GM21526 (cell line): ENCODE measurements around the gene FSIP2.
A peak's percentile ranks its signal among the peaks of the same experiment; 100 is the strongest.

Experiments
- ATAC-seq: cut with Tn5 transposase; IDR thresholded peaks from one replicate; pipeline ENCODE4 v1.9.1; 2021; ENCODE audit warnings: moderate library complexity; ENCODE audit not compliant: unreplicated experiment, low FRiP score

FSIP2 gene

GRCh38 chr2:185738679-185739472, at the start of gene FSIP2:
Gene FSIP2, plus strand, starts transcription at chr2:185738804. Its CDS starts 91 bp downstream, at chr2:185738895.
- ATAC-seq, result peak; percentile 97

- no peak for ATAC-seq
Observed at GRCh38 chr2:185689906-185690539, 48.6 kb upstream of the FSIP2 start.

- no peak for ATAC-seq
Observed at GRCh38 chr2:185695711-185696235, 42.8 kb upstream of the FSIP2 start.

- ATAC-seq, result no peak
Observed at GRCh38 chr2:185700883-185701282, 37.7 kb upstream of the FSIP2 start.

- no peak for ATAC-seq
Observed at GRCh38 chr2:185734658-185735057, 3.9 kb upstream of the FSIP2 start.

- no peak for ATAC-seq
Observed at GRCh38 chr2:185736210-185736609, 2.4 kb upstream of the FSIP2 start.

GRCh38 chr2:185745864-185746859, 7.6 kb downstream of the FSIP2 start:
- no peak for ATAC-seq

GRCh38 chr2:185757356-185757755, 18.8 kb downstream of the FSIP2 start:
- ATAC-seq, result no peak

- ATAC-seq, result no peak
Observed at GRCh38 chr2:185771396-185771795, 32.8 kb downstream of the FSIP2 start.

- no peak for ATAC-seq
Observed at GRCh38 chr2:185780890-185781289, 42.3 kb downstream of the FSIP2 start.

- ATAC-seq, result no peak
Observed at GRCh38 chr2:185782223-185782769, 43.7 kb downstream of the FSIP2 start.

GRCh38 chr2:185785156-185785555, 46.6 kb downstream of the FSIP2 start:
- ATAC-seq, result no peak

- peak; percentile 92 for ATAC-seq
Observed at GRCh38 chr2:185785851-185786473, 47.4 kb downstream of the FSIP2 start.

- no peak for ATAC-seq
Observed at GRCh38 chr2:185787227-185788145, 48.9 kb downstream of the FSIP2 start.

- ATAC-seq, result peak; percentile 68
Observed at GRCh38 chr2:185790361-185790760, 51.8 kb downstream of the FSIP2 start.

GRCh38 chr2:185793532-185794345, 55.1 kb downstream of the FSIP2 start:
- ATAC-seq, result no peak

GRCh38 chr2:185796758-185797157, 58.2 kb downstream of the FSIP2 start:
- no peak for ATAC-seq

GRCh38 chr2:185802926-185803325, 64.3 kb downstream of the FSIP2 start:
- ATAC-seq, result no peak
